ENCODE measurements around the gene DYNLT3.

DNA sequence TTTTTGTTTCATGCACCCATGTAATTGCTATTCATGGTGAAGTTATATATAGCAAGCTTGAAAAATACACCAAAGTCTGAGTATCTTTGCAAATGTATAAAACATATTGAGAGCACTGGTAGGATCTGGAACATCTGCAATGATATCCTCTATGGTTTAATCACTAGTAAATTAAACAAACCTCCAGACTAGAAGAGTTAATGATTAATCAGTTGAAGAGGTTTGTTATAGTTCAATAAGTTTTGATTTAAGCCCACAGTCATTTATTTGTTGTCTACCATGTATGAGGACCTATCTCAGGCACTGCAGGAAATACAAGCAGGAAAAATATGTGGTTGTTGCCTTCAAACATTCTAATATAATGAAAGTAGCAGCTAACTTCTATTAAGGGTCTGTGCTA is 51.1 kb downstream of the DYNLT3 start:
- TF ChIP-seq ZNF143 (CRISPR knock-in tag; IDR thresholded peaks at IDR 0.05): no peak
- TF ChIP-seq GABPA (IDR thresholded peaks at IDR 0.05; ENCODE audit: low read depth, low read length): no peak
- TF ChIP-seq GABPA (CRISPR knock-in tag; IDR thresholded peaks at IDR 0.05; ENCODE audit: low read depth): no peak
- TF ChIP-seq ZNF768 (CRISPR knock-in tag; IDR thresholded peaks at IDR 0.05): no peak
- TF ChIP-seq SOX6 (IDR thresholded peaks at IDR 0.05): no peak
- TF ChIP-seq SOX6 (CRISPR knock-in tag; IDR thresholded peaks at IDR 0.05): no peak

Data from HepG2 (cell line).